Fibroblast of skin of back (primary cell): ENCODE data around the gene PCDH15.

Experiments used
- DNase-seq: peaks from one replicate; pipeline ENCODE4 v3.0.0-alpha.2; 2013

PCDH15 gene

GRCh38 chr10:54368984-54369383 is 432.0 kb downstream of the PCDH15 start:
- DNase-seq, result no peak

- DNase-seq, result no peak
Measured at GRCh38 chr10:54363390-54363789, 437.6 kb downstream of the PCDH15 start.

GRCh38 chr10:54342058-54342457 is 459.0 kb downstream of the PCDH15 start:
- no peak for DNase-seq

DNA sequence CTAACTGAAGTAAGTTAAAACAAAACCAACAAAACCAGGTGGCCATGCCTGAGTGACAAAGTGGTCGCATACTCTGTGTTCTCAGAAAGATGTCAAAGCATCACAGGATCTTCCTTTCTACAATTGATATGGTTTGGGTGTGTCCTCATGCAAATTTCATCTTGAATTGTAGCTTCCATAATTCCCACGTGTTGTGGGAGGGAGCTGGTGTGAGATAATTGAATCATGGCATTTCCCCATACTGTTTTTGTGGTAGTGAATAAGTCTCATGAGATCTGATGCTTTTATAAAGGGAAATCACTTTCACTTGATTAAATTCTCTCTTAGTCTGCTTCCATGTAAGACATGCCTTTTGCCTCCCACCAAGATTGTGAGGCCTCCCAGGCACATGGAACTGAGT is 465.7 kb downstream of the PCDH15 start:
- DNase-seq, result no peak

GRCh38 chr10:54319341-54319740 is 481.7 kb downstream of the PCDH15 start:
- DNase-seq, result no peak

DNA sequence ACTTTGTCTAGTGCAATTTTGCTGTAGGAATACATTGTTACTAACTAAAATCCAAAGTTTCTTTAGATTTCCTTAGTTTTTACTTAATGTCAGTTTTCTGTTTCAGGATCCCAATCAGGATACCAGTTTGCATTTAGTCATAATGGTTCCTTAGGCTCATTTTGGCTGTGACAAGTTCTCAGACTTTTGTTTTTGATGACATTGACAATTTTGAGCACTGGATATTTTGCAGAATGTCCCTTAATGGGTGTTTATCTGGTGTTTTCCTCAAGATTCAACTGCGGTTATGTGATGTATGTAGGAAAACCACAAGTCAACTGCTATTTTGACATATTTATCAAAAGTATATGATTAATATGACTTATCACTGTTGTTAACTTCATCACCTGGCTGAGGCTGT is 482.6 kb downstream of the PCDH15 start:
- no peak for DNase-seq

DNA sequence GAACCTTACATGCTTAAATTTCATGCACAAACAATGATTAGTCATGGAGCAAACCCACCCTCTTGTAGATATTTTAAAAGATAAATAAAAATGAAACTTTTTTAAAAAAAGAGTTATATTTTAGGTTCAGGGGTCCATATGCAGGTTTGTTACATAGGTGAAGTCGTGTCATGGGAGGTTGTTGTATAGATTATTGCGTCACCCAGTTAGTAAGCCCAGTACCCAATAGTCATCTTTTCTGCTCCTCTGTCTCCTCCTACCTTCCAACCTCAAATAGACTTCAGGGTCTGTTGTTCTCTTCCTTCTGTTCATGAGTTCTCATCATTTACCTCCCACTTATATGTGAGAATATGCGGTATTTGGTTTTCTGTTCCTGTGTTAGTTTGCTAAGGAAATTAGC is 486.6 kb downstream of the PCDH15 start:
- DNase-seq, result no peak

GRCh38 chr10:54284526-54285193 is 516.4 kb downstream of the PCDH15 start:
- no peak for DNase-seq

GRCh38 chr10:54282012-54282411 is 519.0 kb downstream of the PCDH15 start:
- DNase-seq, result no peak

DNA sequence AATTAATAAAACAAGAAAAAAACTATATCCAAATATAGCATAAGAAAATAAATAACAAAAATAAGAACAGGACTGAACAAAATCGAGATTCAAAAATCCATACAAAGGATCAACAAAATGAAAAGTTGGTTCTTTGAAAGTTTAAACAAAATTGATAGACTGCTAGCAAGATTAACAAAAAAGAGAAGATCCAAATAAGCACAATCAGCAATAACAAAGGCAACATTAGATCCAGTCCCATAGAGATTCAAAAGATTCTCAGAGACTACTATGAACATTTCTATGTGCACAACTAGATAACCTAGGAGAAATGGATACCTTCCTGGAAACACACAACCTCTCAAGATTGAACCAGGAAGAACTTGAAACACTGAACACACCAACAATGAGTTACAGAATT is 534.6 kb downstream of the PCDH15 start:
- no peak for DNase-seq

DNA sequence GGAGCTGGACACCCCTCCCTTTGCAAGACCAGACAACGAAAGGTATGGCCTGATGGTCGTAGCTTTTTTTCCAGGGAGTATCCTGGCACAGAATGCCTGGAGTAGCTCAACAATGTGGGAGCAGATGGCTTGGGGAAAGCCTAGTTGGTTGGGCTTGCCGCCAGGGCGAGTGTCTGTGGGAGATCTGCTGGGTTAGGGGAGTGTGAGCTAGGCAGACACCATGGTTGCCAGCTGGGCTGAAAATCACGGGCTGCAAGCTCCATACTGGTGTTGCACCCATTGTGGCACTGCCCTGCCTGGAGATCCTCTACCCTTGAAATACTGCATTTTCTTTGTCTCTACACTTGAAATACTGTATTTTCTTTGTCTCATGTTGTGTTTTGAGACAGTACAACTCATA is 538.3 kb downstream of the PCDH15 start:
- no peak for DNase-seq

DNA sequence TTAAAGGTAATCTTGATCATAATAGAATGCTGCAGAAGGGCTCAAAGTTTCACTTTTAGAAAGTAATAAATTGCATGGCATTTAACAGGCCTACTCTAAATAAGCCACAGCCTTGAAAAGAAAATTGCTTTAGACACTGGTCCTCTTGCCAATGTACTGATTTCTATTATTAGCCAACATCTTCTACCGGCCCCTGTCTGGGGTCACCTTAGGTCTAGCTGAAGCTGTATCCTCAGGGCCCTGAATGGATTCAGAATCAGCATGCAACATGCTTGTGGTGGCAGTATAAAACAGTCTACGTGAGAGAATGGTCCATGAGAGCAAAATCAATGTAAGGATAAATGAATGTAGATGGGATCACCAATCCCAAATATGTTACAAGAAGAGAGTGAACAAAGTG is 541.9 kb downstream of the PCDH15 start:
- no peak for DNase-seq

GRCh38 chr10:54234832-54235231 is 566.2 kb downstream of the PCDH15 start:
- no peak for DNase-seq

DNA sequence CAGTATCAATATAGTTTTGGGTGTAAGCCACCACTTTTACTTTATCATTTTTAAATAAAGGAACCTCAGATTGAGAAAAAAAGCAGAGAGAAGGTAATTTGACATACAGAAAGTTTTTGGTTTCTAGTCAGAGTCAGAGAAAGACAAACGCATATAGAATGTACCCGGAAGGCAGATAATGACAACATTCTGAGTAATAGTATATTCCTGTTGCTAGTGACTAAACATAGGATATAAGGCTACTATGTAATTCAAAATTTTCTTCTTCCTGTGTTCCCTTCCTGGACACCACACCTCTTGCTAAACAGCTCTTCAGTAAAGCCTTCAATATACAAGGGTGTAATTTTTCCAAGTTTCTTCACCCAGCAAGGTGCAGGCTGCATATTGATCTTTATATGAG is 597.6 kb downstream of the PCDH15 start:
- no peak for DNase-seq

DNA sequence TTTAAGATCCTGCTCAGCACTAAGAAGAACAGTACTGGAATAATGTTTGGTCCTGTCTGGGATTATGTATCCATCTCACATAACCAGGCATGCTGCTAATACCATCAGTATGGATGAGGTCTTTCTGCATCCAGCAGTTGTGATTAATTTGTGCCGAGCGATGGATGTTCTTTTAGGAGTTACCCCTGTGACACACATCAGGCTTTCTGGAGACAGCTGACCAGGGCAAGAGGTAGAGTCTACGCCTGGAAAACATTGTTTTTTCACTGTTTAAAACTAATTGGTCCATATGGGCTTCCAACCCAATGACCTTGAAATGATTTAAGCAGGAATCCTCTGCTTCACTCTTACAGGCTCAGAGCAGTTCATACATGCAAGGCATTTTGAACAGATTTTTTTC is 603.0 kb downstream of the PCDH15 start:
- no peak for DNase-seq

DNA sequence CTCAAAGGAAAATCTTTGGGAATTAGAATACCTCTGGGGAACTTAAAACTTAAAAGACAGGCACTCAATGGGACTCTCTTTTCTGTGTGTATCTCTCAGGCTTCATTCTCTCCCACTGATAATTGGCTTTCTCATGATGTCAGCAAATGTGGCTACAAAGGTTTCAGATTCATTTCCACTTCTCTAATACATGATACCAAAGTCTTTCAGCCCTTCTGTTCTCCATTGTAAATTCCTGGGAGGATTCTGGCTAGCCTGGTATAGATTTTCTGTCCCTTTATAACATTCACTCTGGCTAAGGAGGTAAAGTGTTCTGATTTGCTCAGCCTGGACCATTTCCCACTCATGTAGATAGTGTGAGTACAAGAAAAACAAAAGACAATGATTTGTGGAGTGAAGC is 606.2 kb downstream of the PCDH15 start:
- DNase-seq, result no peak

DNA sequence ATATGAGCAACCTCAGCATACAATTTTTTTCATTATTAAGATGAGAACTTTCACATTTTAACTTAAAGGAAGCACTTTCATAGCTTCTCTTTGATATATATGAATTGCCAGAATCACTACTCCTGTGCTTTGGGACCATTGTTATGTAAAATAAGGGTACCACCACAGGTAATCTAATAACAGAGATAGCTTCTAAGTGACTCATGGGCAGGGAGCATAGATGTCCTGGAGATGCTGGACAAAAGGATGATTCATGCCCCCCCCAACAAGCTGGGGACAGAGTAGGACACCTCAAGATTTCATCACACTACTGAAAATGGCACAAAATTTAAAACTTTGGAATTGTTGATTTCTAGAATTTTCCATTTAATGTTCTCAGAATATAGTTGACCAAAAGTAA is 641.1 kb downstream of the PCDH15 start:
- DNase-seq, result no peak

DNA sequence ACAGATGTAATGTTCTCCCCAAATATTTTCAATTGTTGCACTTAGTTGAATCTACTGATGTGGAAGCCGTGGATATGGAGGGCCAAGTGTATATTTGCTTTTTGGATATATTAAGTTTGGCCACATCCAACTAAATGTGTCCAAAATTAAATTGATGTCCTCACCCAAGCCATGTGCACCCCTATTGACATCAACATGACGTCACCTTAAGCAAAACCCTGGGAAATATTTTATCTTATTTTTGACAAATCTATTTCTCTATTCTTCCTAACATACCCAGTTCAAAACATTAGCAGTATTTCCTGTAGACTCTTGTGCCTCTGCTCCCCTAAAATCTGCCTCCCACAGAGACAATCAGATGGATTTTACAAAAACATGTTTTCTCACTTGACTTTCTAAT is 652.5 kb downstream of the PCDH15 start:
- no peak for DNase-seq

DNA sequence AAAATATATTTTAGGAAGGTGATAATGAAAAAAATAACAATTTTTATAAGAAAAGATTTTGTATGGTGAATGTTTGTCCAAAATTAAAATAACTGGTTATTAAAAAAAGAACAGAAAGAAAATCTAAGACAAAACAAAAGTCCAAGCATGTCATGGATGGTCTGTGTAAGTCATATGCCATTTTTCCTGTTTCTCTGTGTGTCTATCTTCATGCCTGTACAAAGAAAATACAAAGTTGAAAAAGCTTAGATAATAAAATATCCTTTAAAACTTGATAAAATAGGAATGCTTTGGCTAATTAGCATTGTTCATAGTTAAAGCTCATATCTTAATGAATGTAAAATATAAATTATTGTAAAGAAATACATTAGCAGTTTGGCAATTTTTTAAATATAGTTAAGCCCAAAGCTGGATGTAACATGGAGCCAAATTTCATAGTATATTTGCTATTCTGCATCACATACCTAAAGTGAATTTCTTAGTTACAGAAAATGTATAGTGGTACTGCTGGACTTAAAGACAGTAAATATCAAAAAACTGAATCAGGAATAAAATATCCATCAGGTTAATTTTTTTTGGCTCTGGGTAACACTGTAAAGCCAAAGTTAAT is 661.1 kb downstream of the PCDH15 start:
- DNase-seq, result no peak

DNA sequence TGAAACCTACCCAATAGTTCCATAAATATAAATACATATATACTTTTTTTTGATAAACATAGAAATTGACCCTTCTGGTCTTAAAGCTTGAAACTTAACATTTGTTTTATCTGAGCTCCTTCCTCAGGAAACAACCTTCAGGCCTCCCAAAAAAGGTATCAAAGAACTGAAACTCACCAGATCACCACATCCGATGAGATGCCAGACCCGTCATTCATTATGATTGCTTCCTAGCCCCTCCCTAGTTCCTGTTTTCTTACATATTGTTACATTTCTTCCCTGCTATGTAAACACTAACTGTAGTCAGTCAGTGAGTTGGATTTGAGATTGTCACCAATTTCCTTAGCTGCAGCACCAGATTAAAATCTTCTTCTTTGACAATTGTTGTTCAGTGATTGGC is 663.6 kb downstream of the PCDH15 start:
- DNase-seq, result no peak

- no peak for DNase-seq
Measured at GRCh38 chr10:54133203-54133602, 667.8 kb downstream of the PCDH15 start.

DNA sequence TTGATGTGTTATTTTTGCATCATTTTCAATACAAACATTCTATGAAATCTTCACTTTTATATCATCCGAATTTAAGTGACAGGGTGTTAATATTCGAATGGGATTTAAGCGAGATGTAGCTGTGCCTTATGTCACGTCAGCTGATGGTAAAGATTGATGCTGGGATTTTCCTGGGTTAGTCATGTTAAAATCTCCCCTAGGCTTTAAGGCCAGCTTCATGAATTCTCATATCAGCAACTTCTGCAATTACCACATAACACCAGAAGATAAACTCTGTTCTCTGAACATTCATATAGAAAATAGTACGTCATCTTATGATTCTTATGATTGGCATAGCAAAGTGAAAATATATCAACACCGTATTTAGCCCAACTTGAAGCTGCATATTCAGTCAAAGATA is 669.2 kb downstream of the PCDH15 start:
- no peak for DNase-seq

GRCh38 chr10:54130394-54130793 is 670.6 kb downstream of the PCDH15 start:
- DNase-seq, result no peak

GRCh38 chr10:54125098-54125747 is 675.8 kb downstream of the PCDH15 start:
- DNase-seq, result no peak
